ENCODE results near the gene PIP5K1B.

DNA sequence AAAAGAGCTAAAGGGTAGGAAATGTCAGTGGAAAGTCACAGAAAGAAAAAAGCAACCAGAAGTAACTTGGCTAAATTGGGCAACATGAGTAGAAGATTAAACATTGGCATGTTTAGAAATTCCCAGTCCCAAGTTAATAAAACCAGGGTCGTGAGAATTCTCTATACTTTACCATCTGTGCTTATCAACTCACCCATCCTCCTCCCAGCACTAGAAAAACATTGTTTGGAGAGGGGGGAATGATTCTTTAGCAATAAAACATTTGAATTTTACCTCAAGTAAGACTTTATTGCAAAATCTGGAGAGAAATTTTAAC, 229.2 kb downstream of the PIP5K1B start:
- TF ChIP-seq, protein P1, sequence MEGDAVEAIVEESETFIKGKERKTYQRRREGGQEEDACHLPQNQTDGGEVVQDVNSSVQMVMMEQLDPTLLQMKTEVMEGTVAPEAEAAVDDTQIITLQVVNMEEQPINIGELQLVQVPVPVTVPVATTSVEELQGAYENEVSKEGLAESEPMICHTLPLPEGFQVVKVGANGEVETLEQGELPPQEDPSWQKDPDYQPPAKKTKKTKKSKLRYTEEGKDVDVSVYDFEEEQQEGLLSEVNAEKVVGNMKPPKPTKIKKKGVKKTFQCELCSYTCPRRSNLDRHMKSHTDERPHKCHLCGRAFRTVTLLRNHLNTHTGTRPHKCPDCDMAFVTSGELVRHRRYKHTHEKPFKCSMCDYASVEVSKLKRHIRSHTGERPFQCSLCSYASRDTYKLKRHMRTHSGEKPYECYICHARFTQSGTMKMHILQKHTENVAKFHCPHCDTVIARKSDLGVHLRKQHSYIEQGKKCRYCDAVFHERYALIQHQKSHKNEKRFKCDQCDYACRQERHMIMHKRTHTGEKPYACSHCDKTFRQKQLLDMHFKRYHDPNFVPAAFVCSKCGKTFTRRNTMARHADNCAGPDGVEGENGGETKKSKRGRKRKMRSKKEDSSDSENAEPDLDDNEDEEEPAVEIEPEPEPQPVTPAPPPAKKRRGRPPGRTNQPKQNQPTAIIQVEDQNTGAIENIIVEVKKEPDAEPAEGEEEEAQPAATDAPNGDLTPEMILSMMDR (IDR thresholded peaks at IDR 0.05 in 2 of 3, conservative IDR thresholded peaks at IDR 0.05 in 1 of 3; ENCODE audit: control insufficient read depth in 2 of 3, extremely low read depth in 1 of 3, insufficient read depth in 1 of 3, low read depth in 3 of 3, low read length in 3 of 3), result no peak
- TF ChIP-seq, protein P2, sequence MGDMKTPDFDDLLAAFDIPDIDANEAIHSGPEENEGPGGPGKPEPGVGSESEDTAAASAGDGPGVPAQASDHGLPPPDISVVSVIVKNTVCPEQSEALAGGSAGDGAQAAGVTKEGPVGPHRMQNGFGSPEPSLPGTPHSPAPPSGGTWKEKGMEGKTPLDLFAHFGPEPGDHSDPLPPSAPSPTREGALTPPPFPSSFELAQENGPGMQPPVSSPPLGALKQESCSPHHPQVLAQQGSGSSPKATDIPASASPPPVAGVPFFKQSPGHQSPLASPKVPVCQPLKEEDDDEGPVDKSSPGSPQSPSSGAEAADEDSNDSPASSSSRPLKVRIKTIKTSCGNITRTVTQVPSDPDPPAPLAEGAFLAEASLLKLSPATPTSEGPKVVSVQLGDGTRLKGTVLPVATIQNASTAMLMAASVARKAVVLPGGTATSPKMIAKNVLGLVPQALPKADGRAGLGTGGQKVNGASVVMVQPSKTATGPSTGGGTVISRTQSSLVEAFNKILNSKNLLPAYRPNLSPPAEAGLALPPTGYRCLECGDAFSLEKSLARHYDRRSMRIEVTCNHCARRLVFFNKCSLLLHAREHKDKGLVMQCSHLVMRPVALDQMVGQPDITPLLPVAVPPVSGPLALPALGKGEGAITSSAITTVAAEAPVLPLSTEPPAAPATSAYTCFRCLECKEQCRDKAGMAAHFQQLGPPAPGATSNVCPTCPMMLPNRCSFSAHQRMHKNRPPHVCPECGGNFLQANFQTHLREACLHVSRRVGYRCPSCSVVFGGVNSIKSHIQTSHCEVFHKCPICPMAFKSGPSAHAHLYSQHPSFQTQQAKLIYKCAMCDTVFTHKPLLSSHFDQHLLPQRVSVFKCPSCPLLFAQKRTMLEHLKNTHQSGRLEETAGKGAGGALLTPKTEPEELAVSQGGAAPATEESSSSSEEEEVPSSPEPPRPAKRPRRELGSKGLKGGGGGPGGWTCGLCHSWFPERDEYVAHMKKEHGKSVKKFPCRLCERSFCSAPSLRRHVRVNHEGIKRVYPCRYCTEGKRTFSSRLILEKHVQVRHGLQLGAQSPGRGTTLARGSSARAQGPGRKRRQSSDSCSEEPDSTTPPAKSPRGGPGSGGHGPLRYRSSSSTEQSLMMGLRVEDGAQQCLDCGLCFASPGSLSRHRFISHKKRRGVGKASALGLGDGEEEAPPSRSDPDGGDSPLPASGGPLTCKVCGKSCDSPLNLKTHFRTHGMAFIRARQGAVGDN (IDR thresholded peaks at IDR 0.05), result no peak
- TF ChIP-seq HDAC2 (IDR thresholded peaks at IDR 0.05) (no peak), LARP7 (IDR thresholded peaks at IDR 0.05) (no peak), RBBP5 (conservative IDR thresholded peaks at IDR 0.05) (no peak), STAT3 (IDR thresholded peaks at IDR 0.05; ENCODE audit: low read depth, low read length) (no peak), NFIC (IDR thresholded peaks at IDR 0.05; ENCODE audit: low read depth, low read length) (no peak)
